ENCODE measurements around the gene ADM2. TPM values are rescaled to one million over a fixed set of nuclear protein-coding genes. Genes with fewer than 3 reads are reported as not detected.

Gene ADM2
- total RNA-seq, 1 donor: 2.6 TPM

DNA sequence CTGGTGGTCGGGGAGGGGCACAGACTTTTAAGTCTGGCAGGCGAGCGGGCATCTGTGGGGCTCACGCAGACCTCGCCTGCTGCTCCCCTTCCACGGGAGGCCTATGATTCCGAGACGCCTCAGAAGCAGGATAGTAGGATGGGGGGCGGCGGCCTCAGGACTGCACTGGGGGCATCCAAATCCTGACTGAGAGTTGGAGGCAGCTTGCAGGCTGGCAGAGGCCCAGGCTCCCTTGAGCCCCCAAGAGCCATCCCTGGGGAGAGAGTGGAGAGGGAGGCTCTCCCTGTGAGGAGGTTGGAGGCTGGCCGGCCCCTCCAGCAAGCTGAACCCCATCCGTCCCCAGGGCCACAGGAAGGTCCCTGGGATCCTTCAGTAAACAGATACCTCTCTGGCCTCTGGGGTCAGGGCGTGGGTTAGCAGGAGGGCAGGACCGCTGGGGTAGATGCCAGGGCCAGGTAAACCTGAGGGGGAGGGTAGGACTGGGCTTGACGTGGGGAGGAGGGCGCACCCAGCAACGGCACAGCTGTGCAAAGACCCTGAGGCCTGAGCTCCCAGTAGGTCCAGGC lies 39.8 kb upstream of the ADM2 start:
- DNase-seq (ENCODE audit: low read depth): no peak
- TF ChIP-seq, protein P1, sequence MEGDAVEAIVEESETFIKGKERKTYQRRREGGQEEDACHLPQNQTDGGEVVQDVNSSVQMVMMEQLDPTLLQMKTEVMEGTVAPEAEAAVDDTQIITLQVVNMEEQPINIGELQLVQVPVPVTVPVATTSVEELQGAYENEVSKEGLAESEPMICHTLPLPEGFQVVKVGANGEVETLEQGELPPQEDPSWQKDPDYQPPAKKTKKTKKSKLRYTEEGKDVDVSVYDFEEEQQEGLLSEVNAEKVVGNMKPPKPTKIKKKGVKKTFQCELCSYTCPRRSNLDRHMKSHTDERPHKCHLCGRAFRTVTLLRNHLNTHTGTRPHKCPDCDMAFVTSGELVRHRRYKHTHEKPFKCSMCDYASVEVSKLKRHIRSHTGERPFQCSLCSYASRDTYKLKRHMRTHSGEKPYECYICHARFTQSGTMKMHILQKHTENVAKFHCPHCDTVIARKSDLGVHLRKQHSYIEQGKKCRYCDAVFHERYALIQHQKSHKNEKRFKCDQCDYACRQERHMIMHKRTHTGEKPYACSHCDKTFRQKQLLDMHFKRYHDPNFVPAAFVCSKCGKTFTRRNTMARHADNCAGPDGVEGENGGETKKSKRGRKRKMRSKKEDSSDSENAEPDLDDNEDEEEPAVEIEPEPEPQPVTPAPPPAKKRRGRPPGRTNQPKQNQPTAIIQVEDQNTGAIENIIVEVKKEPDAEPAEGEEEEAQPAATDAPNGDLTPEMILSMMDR (IDR thresholded peaks at IDR 0.05; ENCODE audit: insufficient read depth, low read depth, low read length): no peak
- H3K4me3 ChIP-seq (ENCODE audit: low read depth, low read length): no peak overlapping the region

DNA sequence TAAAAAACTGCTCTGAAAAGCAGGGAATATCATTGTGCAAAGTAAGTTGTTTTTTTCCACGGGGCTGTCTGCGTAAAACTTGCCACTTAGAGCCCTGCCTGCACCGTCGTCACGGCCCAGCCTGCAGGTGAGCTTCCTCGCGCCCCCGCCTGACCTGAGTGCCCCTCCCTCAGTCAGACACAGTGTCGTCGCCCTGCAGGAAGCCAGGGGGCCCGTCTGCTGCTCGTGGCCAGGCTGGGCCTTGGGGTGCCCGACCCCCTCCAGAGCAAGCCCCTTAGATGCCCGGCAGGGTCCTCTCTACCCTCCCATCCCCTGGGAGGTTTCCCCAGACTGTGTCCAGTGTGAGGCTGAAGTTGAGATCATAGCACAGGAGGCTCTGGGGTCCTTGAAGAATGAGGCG lies 38.1 kb upstream of the ADM2 start:
- H3K4me3 ChIP-seq (ENCODE audit: low read depth, low read length): no peak overlapping the region
- DNase-seq (ENCODE audit: low read depth): no peak
- TF ChIP-seq, protein P1 (IDR thresholded peaks at IDR 0.05; ENCODE audit: insufficient read depth, low read depth, low read length): no peak

DNA sequence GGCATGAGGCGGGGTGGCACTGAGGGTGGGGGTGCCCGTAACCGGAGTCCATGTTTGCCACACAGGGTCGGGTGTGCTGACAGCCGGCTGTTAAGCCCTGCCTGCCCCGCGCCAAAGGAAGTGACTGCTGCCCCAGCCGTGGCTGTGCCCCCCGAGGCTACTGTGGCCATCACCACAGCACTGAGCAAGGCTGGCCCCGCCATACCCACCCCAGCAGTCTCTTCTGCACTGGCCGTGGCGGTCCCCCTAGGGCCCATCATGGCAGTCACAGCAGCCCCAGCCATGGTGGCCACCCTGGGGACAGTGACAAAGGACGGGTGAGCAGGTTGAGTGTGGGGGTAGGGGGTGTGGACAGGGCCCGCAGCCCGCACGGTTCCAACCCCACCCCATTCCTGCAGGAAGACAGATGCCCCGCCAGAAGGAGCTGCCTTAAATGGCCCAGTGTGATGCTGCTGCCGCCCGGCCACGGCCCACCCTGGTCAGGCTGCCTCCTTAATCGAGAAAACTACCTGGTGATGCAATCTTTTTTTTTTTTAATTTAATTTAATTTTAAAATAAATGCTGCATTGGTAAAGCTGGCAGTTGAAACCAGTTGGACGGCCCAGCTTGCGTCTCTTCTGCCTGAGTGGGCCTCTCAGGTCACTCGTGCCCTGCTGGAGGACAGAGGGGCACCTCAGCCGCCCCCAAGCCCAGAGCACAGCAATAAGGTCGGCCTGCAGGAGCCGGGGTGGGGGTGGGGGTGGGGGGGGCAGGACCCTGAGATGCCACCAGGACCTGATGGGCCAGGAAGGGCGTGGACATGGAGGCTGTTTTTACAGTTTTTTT lies 37.3 kb upstream of the ADM2 start:
- TF ChIP-seq, protein P1 (IDR thresholded peaks at IDR 0.05; ENCODE audit: insufficient read depth, low read depth, low read length): no peak
- no peak for DNase-seq (ENCODE audit: low read depth)
- H3K4me3 ChIP-seq (ENCODE audit: low read depth, low read length): no peak overlapping the region

DNA sequence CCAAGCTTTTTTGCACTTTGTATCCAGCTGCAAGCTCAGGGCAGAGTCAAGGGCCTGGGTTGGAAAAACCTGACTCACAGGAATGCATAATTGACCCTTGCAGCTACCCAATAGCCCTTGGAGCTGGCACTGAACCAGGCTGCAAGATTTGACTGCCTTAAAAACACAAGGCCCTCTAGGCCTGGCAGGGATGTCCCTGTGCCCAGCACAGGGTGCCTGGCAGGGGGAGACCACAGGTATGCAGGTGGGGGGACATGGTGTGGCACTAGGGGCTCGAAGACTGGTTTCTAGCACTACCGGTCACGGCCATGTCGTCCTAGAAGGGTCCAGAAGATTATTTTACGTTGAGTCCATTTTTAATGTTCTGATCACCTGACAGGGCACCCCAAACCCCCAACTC lies 36.7 kb upstream of the ADM2 start:
- H3K4me3 ChIP-seq (ENCODE audit: low read depth, low read length): no peak overlapping the region
- TF ChIP-seq, protein P1 (IDR thresholded peaks at IDR 0.05; ENCODE audit: insufficient read depth, low read depth, low read length): no peak
- peak; percentile 66 for DNase-seq (ENCODE audit: low read depth)

DNA sequence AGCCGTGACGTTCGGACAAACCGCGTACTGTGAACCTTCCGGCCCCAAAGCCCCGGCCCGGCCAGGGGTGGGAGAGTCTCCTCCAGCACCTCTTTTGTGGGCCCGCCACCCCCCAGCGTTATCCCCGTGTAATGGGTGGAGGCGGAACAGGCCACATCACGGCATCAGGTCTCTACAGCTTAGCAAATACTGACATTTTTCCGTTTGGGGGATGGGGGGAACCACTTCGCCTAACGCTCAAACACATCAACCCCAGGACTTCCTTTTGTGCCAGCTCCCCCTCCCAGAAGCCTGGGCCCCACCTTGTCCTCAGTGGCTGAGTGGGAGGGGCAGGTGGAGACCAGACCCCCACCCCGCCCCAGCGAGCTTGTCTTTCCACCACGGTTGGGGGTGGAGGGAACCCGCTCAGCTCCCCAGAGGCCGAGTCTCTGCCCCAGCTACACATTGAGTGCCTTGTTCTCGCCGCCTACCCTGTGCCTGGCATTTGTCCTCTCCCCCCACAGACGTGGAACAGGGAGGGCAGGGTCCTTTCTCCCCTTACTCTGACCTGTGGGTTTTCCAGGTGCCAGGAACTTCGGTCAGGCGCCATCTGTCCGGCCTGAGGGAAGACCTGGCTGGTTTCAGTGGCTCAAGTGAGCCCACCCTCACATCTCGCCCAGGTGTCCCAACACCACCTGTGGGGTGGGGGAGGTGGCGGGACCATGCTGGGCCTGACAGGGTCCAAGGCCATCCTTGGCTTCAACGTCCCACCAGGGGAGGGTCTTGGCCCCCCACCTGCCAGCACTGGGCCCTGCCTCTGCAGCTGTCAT lies 36.1 kb upstream of the ADM2 start:
- no peak for DNase-seq (ENCODE audit: low read depth)
- TF ChIP-seq, protein P1 (IDR thresholded peaks at IDR 0.05; ENCODE audit: insufficient read depth, low read depth, low read length): no peak
- H3K4me3 ChIP-seq (ENCODE audit: low read depth, low read length): no peak overlapping the region

DNA sequence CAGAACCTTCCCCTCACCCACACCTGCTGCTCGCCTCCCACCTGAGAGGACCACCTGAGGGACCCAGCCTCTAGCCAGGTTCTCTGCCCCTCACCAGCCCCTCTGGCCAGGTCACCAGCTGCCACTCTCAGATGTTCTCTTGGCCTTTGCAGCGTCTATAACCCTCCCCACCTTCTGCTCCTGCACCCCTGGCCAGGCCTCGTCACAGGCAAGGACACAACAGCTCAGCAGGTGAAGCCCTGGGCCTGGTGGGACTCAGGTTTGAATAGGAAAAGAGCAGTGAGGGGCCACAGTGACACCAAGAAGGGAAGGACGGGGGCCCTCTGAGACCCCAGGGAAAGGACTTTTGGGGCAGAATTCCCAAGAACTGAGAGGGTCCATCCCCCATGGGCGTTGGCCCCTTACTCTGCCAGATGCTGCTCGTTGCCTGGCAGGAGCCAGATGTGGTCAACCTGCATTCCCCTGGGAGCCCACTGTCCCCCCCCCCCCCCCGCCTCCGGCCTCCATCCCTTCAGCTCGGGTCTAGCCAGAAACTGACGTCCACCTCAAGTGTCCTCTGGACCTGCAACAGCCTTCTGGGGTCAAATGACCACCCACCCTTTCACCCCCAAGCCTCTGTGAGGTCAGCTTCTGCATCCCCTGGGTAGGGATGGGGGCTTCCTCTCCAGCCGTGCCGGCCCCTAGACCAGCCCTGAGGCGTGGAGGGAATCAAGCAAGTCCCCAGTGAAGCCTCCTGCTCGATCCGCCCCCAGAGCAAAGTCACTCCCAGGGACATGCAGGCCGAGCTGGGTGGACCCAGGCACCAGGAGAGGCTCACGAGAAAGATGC lies 35.2 kb upstream of the ADM2 start:
- H3K4me3 ChIP-seq (ENCODE audit: low read depth, low read length): no peak overlapping the region
- no peak for DNase-seq (ENCODE audit: low read depth)
- TF ChIP-seq, protein P1 (IDR thresholded peaks at IDR 0.05; ENCODE audit: insufficient read depth, low read depth, low read length): no peak

Data from fibroblast of villous mesenchyme (primary cell).